Motor neuron (in vitro differentiated cells): Measurements from ENCODE around the gene GYPC. TPM values are rescaled to one million over a fixed set of nuclear protein-coding genes. Genes with fewer than 3 reads are reported as not detected.
A peak's percentile ranks its signal among the peaks of the same experiment; 100 is the strongest.
"Not testable (repeated sequence)": the region's sequence is repeated elsewhere in the genome, so short reads cannot be mapped to it uniquely, and the experiment has no call there.

Experiments
- ATAC-seq, 8 experiments: fragments of 200-7000 bp; cut with Tn5 transposase; replicated peaks in 6 of 8; 2 replicates each; pipeline ENCODE4 v1.8.0; 2021; ENCODE audit warnings: mild to moderate bottlenecking in 8 of 8, moderate library complexity in 8 of 8
- H3K27ac ChIP-seq, 2 donors: fragments of 250-450 bp; sonication (Bioruptor Pico); 2 replicates each; pipeline ENCODE4 v1.9.0; 2021; ENCODE audit warnings: antibody characterized with exemption in 2 of 2, mild to moderate bottlenecking in 2 of 2, moderate library complexity in 1 of 2
- H3K4me1 ChIP-seq, 2 donors: fragments of 250-450 bp; sonication (Bioruptor Pico); replicated peaks in 1 of 2; 2 replicates each; pipeline ENCODE4 v1.6.1; 2021; ENCODE audit warnings: antibody characterized with exemption in 2 of 2, mild to moderate bottlenecking in 2 of 2, moderate library complexity in 1 of 2
- H3K4me3 ChIP-seq, 5 donors: fragments of 250-450 bp; sonication (Bioruptor Pico); 2 replicates each; pipeline ENCODE4 v1.9.0; 2021; ENCODE audit warnings: antibody characterized with exemption in 5 of 5, mild to moderate bottlenecking in 5 of 5, moderate library complexity in 4 of 5
- WGBS, 10 experiments: fragments of 450-650 bp; shearing (Covaris generic); methylation state at CpG; one replicate each; pipeline ENCODE4 v1.0.0; 2022; 5-methylcytosine and 5-hydroxymethylcytosine counted together
- in situ Hi-C, 9 experiments: fragments of 400-800 bp; cut with MboI; loops; one replicate each; pipeline ENCODE4 v1.15.0; 2021; ENCODE audit warnings: low sequenced_read_pairs in 9 of 9, low pct_unique_long_range_greater_than_20kb in 2 of 9; ENCODE audit not compliant: unreplicated experiment in 9 of 9
- total RNA-seq, 8 experiments: library from RNA; unstranded; fragments of 300-600 nt; gene quantifications; 2 replicates each; pipeline versions ENCODE4 v1.2.3 to v1.2.4, GENCODE V29; 2022

Gene GYPC
- total RNA-seq, 8 experiments from 2014 or later = 23.4 to 264 (median 65.0) TPM

- H3K4me1 ChIP-seq, H3K27ac ChIP-seq, H3K4me3 ChIP-seq, ATAC-seq: not testable (repeated sequence)
- in situ Hi-C loops = loop anchor here in 1 of 9 experiments (25.0 kb wide), 1 partner anchor 121 kb away; no protein-coding TSS in a partner anchor
- WGBS, 10 experiments = 69 to 96% (median 88%) methylated on average over 5 to 8 of the region's 9 CpGs; no CpG with 5 or more reads in 2 of the 10 experiments
Observed at GRCh38 chr2:126641294-126641693, 14.7 kb upstream of the GYPC start.

DNA sequence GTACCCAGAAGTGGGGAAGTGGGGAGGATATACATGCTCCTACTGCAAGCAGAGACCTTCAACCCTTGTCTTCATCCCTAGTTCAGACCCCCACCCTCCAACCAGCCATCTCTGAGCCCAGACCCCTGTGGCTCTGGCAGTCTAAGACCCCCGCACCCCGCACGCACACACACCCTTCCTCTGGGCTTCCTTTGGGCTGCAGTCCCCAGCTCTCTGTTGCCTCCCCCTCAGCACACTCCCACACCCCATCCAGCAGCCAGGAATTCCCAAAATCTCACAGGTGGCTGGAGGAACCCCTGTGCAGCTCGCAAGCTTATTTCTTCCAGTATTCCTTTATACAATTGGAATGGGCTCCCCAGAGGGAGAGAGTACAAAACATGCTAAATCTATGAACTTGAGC, 13.9 kb upstream of the GYPC start:
- Histone ChIP-seq H3K4me3 (no peak overlapping the region), H3K27ac (no peak overlapping the region), H3K4me1 (no peaks in the 10 kb centered on the region)
- no peak for ATAC-seq
- in situ Hi-C loops = loop anchor here in 1 of 9 experiments (25.0 kb wide), 1 partner anchor 120 kb away; no protein-coding TSS in a partner anchor
- WGBS, 10 experiments = 40 to 100% (median 80%) methylated on average over 1 to 2 of the region's 4 CpGs; no CpG with 5 or more reads in 7 of the 10 experiments

- in situ Hi-C loops = loop anchor here in 1 of 9 experiments (25.0 kb wide), 1 partner anchor 119 kb away; no protein-coding TSS in a partner anchor
- H3K4me3 ChIP-seq = no peak overlapping the region
- H3K4me1 ChIP-seq = no peaks in the 10 kb centered on the region
- no peak overlapping the region for H3K27ac ChIP-seq
- no peak for ATAC-seq
- WGBS, 10 experiments = 52 to 90% (median 77%) methylated on average over 2 to 3 of the region's 6 CpGs; no CpG with 5 or more reads in 6 of the 10 experiments
Observed at GRCh38 chr2:126643431-126643830, 12.5 kb upstream of the GYPC start.

GRCh38 chr2:126643972-126644371, 12.0 kb upstream of the GYPC start:
- no peak for ATAC-seq
- no peak overlapping the region for H3K27ac ChIP-seq
- no peaks in the 10 kb centered on the region for H3K4me1 ChIP-seq
- WGBS, 10 experiments = 0 to 100% (median 89%) methylated on average over 1 to 3 of the region's 3 CpGs; no CpG with 5 or more reads in 2 of the 10 experiments
- in situ Hi-C loops = loop anchor here in 1 of 9 experiments (25.0 kb wide), 1 partner anchor 118 kb away; no protein-coding TSS in a partner anchor
- no peak overlapping the region for H3K4me3 ChIP-seq

DNA sequence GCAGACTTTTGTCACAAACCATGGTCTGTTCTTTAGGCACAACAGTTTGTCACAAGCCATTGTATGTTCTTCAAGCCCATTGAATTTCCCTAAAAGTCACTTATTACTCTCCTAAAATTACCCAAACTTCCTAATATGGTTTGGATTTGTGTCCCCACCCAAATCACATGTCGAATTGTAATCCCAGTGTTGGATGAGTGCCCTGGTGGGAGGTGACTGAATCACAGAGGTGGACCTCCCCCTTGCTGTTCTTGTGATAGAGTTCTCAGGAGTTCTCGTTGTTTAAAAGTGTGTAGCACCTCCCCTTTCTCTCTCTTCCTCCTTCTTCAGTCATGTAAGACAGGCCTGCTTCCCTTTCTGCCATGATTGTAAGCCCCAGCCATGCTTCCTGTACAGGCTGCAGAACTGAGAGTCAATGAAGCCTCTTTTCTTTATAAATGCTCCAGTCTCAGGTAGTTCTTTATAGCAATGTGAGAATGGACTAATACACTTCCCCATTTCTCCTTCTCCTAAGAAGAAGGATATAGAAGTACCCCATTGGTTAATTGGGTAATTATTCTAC, 11.2 kb upstream of the GYPC start:
- Histone ChIP-seq H3K27ac (no peak overlapping the region), H3K4me3 (no peak overlapping the region), H3K4me1 (no peaks in the 10 kb centered on the region)
- in situ Hi-C loops = loop anchor here in 1 of 9 experiments (25.0 kb wide), 1 partner anchor 118 kb away; no protein-coding TSS in a partner anchor
- peak in 3 of 8 experiments; percentile 39 to 64 (median 64) for ATAC-seq
- 0 to 80% (median 19%) methylated on average over 1 to 2 of the region's 2 CpGs; no CpG with 5 or more reads in 3 of the 10 experiments for WGBS, 10 experiments

DNA sequence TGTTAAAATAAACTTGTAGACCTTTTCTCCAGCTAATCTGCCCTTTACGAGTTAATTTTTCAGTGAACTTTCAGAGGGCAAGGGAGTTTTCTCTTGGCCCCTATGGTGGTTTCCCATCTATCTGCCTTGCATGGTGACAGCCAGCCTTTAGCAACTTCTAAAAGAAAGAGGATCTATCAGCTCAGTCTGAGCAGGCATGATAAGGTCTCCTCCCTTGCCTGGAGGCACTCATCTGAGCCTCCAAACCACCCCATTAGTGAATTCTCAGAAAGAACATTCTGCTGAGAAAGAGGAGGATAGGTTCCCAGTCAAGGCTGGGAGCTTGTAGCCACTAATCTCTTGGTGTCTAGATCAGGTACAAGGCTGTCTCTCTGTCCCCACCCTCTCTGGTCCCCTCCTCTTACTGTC, 10.7 kb upstream of the GYPC start:
- H3K4me1 ChIP-seq = no peaks in the 10 kb centered on the region
- 0 to 100% (median 100%) methylated on average over 1 of the region's 1 CpG; no CpG with 5 or more reads in 2 of the 10 experiments for WGBS, 10 experiments
- no peak overlapping the region for H3K27ac ChIP-seq
- in situ Hi-C loops = loop anchor here in 1 of 9 experiments (25.0 kb wide), 1 partner anchor 117 kb away; no protein-coding TSS in a partner anchor
- peak in 3 of 8 experiments; percentile 32 to 87 (median 86) for ATAC-seq
- no peak overlapping the region for H3K4me3 ChIP-seq

- no peaks in the 10 kb centered on the region for H3K4me1 ChIP-seq
- ATAC-seq = no peak
- 28 to 100% (median 86%) methylated on average over 1 to 2 of the region's 3 CpGs; no CpG with 5 or more reads in 3 of the 10 experiments for WGBS, 10 experiments
- in situ Hi-C loops = loop anchor here in 1 of 9 experiments (25.0 kb wide), 1 partner anchor 116 kb away; no protein-coding TSS in a partner anchor
- H3K4me3 ChIP-seq = no peak overlapping the region
- no peak overlapping the region for H3K27ac ChIP-seq
Observed at GRCh38 chr2:126646026-126646425, 9.9 kb upstream of the GYPC start.

GRCh38 chr2:126647714-126648344, 8.1 kb upstream of the GYPC start:
- H3K4me3 ChIP-seq, H3K27ac ChIP-seq, H3K4me1 ChIP-seq, ATAC-seq: not testable (repeated sequence)
- 80 to 100% (median 100%) methylated on average over 1 of the region's 1 CpG; no CpG with 5 or more reads in 7 of the 10 experiments for WGBS, 10 experiments
- in situ Hi-C loops = loop anchor here in 1 of 9 experiments (25.0 kb wide), 1 partner anchor 114 kb away; no protein-coding TSS in a partner anchor

DNA sequence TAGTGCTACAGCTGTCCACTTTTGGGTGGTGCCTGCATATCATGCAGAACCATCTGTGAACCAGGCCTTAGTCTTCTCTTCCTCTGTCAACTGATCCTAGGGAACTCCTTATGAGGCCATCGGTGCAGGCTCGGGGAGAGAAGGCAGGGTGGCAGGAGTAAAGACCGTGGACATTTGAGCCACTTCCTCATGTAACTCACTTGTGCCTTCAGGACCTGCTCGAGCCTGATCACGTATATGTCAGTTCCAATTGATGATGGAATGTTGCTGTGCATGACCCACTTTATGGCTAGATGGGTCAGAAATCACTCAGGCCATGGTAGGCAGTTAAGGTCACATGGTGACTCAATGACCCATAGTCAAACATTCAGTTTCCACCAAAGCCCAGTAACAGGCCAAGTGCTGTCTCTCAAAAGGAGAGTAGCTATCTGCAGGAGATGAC, 7.6 kb upstream of the GYPC start:
- not testable (repeated sequence) for H3K4me1 ChIP-seq, H3K4me3 ChIP-seq, ATAC-seq, H3K27ac ChIP-seq
- 50 to 100% (median 67%) methylated on average over 1 of the region's 5 CpGs; no CpG with 5 or more reads in 7 of the 10 experiments for WGBS, 10 experiments
- in situ Hi-C loops = loop anchor here in 1 of 9 experiments (25.0 kb wide), 1 partner anchor 114 kb away; no protein-coding TSS in a partner anchor

DNA sequence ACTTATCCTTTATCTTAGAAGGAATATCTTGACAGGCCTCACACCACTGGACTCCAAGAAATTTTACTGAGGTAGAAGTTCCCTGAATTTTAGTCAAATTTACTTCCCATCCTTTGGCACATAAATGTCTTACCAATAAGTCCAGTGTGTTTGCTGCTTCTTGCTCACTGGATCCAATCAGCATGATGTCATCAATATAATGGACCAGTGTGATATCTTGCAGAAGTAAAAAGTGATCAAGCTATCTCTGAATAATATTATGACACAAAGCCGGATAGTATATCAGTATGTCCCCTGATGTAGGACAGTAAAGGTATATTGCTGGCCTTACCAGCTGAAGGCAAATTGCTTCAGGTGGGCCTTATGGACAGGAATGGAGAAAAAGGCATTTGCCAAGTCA, 6.9 kb upstream of the GYPC start:
- 100% methylated on average over 1 of the region's 1 CpG; no CpG with 5 or more reads in 6 of the 10 experiments for whole genome bisulfite sequencing, 10 experiments
- Histone ChIP-seq H3K27ac (no peak overlapping the region), H3K4me3 (no peak overlapping the region), H3K4me1 (no peaks in the 10 kb centered on the region)
- in situ Hi-C loops = loop anchor here in 1 of 9 experiments (25.0 kb wide), 1 partner anchor 113 kb away; no protein-coding TSS in a partner anchor
- ATAC-seq = no peak

GRCh38 chr2:126650994-126651393, 5.0 kb upstream of the GYPC start:
- ATAC-seq = no peak
- in situ Hi-C loops = loop anchor here in 1 of 9 experiments (25.0 kb wide), 1 partner anchor 114 kb away; no protein-coding TSS in a partner anchor
- H3K4me3 ChIP-seq = no peak overlapping the region
- 38 to 100% (median 100%) methylated on average over 1 to 3 of the region's 3 CpGs; no CpG with 5 or more reads in 5 of the 10 experiments for whole genome bisulfite sequencing, 10 experiments
- H3K4me1 ChIP-seq = peaks cover 15 to 18% of the 10 kb centered on the region in 2 donors
- H3K27ac ChIP-seq = no peak overlapping the region

GRCh38 chr2:126652323-126652891, 3.6 kb upstream of the GYPC start:
- Histone ChIP-seq H3K27ac (no peak overlapping the region), H3K4me1 (peaks cover 28 to 30% of the 10 kb centered on the region in 2 donors), H3K4me3 (no peak overlapping the region)
- ATAC-seq = no peak
- in situ Hi-C loops = loop anchor here in 1 of 9 experiments (25.0 kb wide), 1 partner anchor 115 kb away; no protein-coding TSS in a partner anchor
- WGBS, 10 experiments = 86 to 100% (median 100%) methylated on average over 1 of the region's 1 CpG; no CpG with 5 or more reads in 4 of the 10 experiments
